GM23338 (cell line): ENCODE measurements around the gene PLIN5. TPM values are rescaled to one million over a fixed set of nuclear protein-coding genes. Genes with fewer than 3 reads are reported as not detected.

Experiments
- ATAC-seq: fragments of 200-7000 bp; cut with Tn5 transposase; 3 replicates; pipeline ENCODE4 v1.9.1; 2020
- DNase-seq: peaks from one replicate; pipeline ENCODE4 v3.0.0-alpha.2; 2015; ENCODE audit warnings: low spot score
- H2AFZ ChIP-seq: fragments of 200-600 bp; sonication (generic); 2 replicates; pipeline ENCODE4 v1.8.0; 2016; ENCODE audit warnings: antibody characterized with exemption, mild to moderate bottlenecking, moderate library complexity
- H3F3A ChIP-seq: fragments of 200-600 bp; sonication (generic); replicated peaks from 2 replicates; pipeline ENCODE4 v1.8.0; 2017; ENCODE audit warnings: antibody characterized with exemption, mixed run types, low read depth
- H3K27ac ChIP-seq: fragments of 200-600 bp; sonication (generic); 2 replicates; pipeline ENCODE4 v1.6.1; 2016; ENCODE audit warnings: low read depth
- H3K27me3 ChIP-seq: fragments of 200-600 bp; sonication (generic); 2 replicates; pipeline ENCODE4 v1.8.0; 2016; ENCODE audit warnings: mild to moderate bottlenecking, mixed run types, moderate library complexity; ENCODE audit not compliant: insufficient read depth
- H3K36me3 ChIP-seq: fragments of 200-600 bp; sonication (generic); 2 replicates; pipeline ENCODE4 v1.8.0; 2016; ENCODE audit warnings: mild to moderate bottlenecking; ENCODE audit not compliant: insufficient read depth
- H3K4me1 ChIP-seq: fragments of 200-600 bp; sonication (generic); 2 replicates; pipeline ENCODE4 v1.8.0; 2016; ENCODE audit warnings: mild to moderate bottlenecking, moderate library complexity; ENCODE audit not compliant: insufficient read depth
- H3K4me2 ChIP-seq: fragments of 200-600 bp; sonication (generic); 2 replicates; pipeline ENCODE4 v1.7.1; 2017; ENCODE audit warnings: mixed run types
- H3K4me3 ChIP-seq: fragments of 200-600 bp; sonication (generic); 2 replicates; pipeline ENCODE4 v1.6.1; 2016; ENCODE audit warnings: mixed run types
- H3K79me2 ChIP-seq: fragments of 200-600 bp; sonication (generic); replicated peaks from 2 replicates; pipeline ENCODE4 v1.8.0; 2017; ENCODE audit warnings: mild to moderate bottlenecking; ENCODE audit not compliant: insufficient read depth
- H3K9me2 ChIP-seq: fragments of 200-600 bp; sonication (generic); 2 replicates; pipeline ENCODE4 v1.8.0; 2017; ENCODE audit not compliant: insufficient read depth
- H4K20me1 ChIP-seq: fragments of 200-600 bp; sonication (generic); replicated peaks from 2 replicates; pipeline ENCODE4 v1.8.0; 2017; ENCODE audit warnings: mild to moderate bottlenecking; ENCODE audit not compliant: insufficient read depth
- H3K27ac Mint-ChIP-seq: 2 replicates; pipeline ENCODE4 v1.8.0; 2020; ENCODE audit warnings: inconsistent platforms, mild to moderate bottlenecking, moderate library complexity, mixed read lengths
- H3K27me3 Mint-ChIP-seq: 3 replicates; pipeline ENCODE4 v1.8.0; 2022; ENCODE audit warnings: low read depth, mild to moderate bottlenecking, moderate library complexity, mixed read lengths, inconsistent platforms; ENCODE audit not compliant: insufficient read depth, poor library complexity
- H3K36me3 Mint-ChIP-seq: 3 replicates; pipeline ENCODE4 v1.8.0; 2021; ENCODE audit warnings: low read depth, mild to moderate bottlenecking, inconsistent platforms, moderate library complexity, mixed read lengths
- H3K4me1 Mint-ChIP-seq: 3 replicates; pipeline ENCODE4 v1.8.0; 2020; ENCODE audit warnings: mild to moderate bottlenecking, inconsistent platforms, mixed read lengths
- H3K4me3 Mint-ChIP-seq: 3 replicates; pipeline ENCODE4 v1.8.0; 2021; ENCODE audit warnings: moderate library complexity, mild to moderate bottlenecking, inconsistent platforms, mixed read lengths
- H3K9me3 Mint-ChIP-seq: 3 replicates; pipeline ENCODE4 v1.8.0; 2020; ENCODE audit warnings: moderate library complexity, mild to moderate bottlenecking, inconsistent platforms, mixed read lengths
- CREB1 ChIP-seq: fragments of 250-450 bp; sonication (Bioruptor Pico); IDR thresholded peaks from 2 replicates; pipeline ENCODE4 v1.5.0; 2020; ENCODE audit warnings: low read depth, mild to moderate bottlenecking, moderate library complexity
- CTCF ChIP-seq, 2 experiments: fragments of 200-600 bp in 1 of 2; sonication (generic) in 1 of 2; conservative IDR thresholded peaks; 2 replicates each; pipeline versions ENCODE4 v1.5.1 to v1.6.1; 2016 to 2017; ENCODE audit warnings: antibody characterized with exemption in 2 of 2, low read depth in 2 of 2, mild to moderate bottlenecking in 2 of 2, moderate library complexity in 1 of 2
- ETS1 ChIP-seq: IDR thresholded peaks from 2 replicates; pipeline ENCODE4 v1.6.1; 2016; ENCODE audit warnings: antibody characterized with exemption
- EZH2 ChIP-seq: fragments of 200-600 bp; sonication (generic); IDR thresholded peaks from one replicate; pipeline ENCODE4 v1.8.0; 2017; ENCODE audit warnings: antibody characterized with exemption, mild to moderate bottlenecking, low read depth; ENCODE audit not compliant: unreplicated experiment
- EZH2phosphoT487 ChIP-seq: fragments of 200-600 bp; sonication (generic); IDR thresholded peaks from one replicate; pipeline ENCODE4 v1.8.1; 2018; ENCODE audit warnings: antibody characterized with exemption; ENCODE audit not compliant: unreplicated experiment
- JUNB ChIP-seq: IDR thresholded peaks from one replicate; pipeline ENCODE4 v1.6.1; 2016; ENCODE audit warnings: antibody characterized with exemption; ENCODE audit not compliant: unreplicated experiment
- NANOG ChIP-seq: IDR thresholded peaks from 2 replicates; pipeline ENCODE4 v1.6.1; 2016; ENCODE audit warnings: antibody characterized with exemption, borderline replicate concordance
- POLR2AphosphoS5 ChIP-seq: IDR thresholded peaks from 2 replicates; pipeline ENCODE4 v1.6.1; 2016; ENCODE audit warnings: antibody characterized with exemption, low read depth
- STAT1 ChIP-seq: IDR thresholded peaks from one replicate; pipeline ENCODE4 v1.6.1; 2016; ENCODE audit warnings: antibody characterized with exemption; ENCODE audit not compliant: unreplicated experiment
- ZNF114 ChIP-seq: fragments of 250-450 bp; sonication (Bioruptor Pico); IDR thresholded peaks from 2 replicates; pipeline ENCODE4 v1.5.0; 2020; ENCODE audit warnings: mild to moderate bottlenecking, moderate library complexity
- ZNF331 ChIP-seq: fragments of 250-450 bp; sonication (Bioruptor Pico); IDR thresholded peaks from 2 replicates; pipeline ENCODE4 v1.5.0; 2020; ENCODE audit warnings: low read depth, mild to moderate bottlenecking, moderate library complexity
- ZNF462 ChIP-seq: fragments of 250-450 bp; sonication (Bioruptor Pico); IDR thresholded peaks from 2 replicates; pipeline ENCODE4 v1.5.0; 2020; ENCODE audit warnings: mild to moderate bottlenecking, moderate library complexity
- polyA plus RNA-seq: library from polyadenylated mRNA; unstranded; fragments of >200 nt; fragmentation: Nextera tagmentation; extraction: Ambion mirVana; gene quantifications from 2 replicates; pipeline ENCODE4 v1.2.1, GENCODE V29; 2016
- total RNA-seq: library from RNA; depleted of rRNA; stranded (reverse); fragments of >200 nt; shearing (Covaris generic); gene quantifications from 2 replicates; pipeline ENCODE4 v1.2.3, GENCODE V29; 2014
- TF ChIP-seq, protein P1 (sequence below): IDR thresholded peaks from one replicate; pipeline ENCODE4 v1.6.1; 2018; ENCODE audit warnings: antibody characterized with exemption; ENCODE audit not compliant: unreplicated experiment

Gene PLIN5
- total and polyA plus RNA-seq, 2 experiments from 2014 or later = 1.9 to 3.5 TPM

DNA sequence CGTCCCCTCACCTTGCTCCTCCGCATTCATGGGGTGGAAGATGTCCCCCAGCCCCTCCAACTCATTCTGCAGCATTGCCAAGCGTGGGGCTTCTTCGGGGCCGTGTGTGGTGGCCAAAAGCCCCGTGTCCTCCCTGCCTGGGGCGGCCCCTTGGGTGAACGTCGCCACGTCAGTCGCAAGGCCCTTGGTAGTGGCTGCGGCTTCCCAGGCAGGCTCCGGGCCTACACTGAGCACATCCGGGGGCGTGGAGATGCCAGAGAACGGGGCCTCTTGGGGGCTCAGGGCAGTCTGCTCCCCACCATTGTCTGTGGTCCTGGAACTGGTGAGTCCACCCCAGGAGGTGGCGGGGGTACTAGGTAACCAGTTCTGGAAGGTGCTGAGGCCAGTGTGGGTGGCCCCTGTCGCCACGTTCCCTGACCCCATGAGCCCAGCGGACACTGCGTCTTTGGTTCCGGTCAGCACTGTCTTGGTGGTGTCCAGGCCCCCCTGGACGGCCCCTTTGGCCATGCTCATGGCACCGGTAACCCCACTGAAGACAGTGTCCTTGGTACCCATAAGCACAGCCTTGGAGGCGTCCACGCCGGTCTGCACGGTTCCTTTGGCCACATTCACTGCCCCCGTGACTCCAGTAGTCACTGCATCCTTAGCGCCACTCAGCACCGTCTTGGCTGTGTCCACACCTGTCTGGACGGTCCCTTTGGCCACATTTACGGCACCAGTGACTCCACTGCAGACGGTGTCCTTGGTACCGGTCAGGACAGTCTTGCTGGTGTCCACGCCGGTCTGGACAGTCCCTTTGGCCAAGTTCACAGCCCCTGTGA is 24.4 kb downstream of the PLIN5 start:
- Mint-ChIP-seq H3K9me3 (no peaks in the 10 kb centered on the region; the same call in 2 of the 3 replicates), H3K36me3 (peaks cover 5% of the 10 kb centered on the region)

More for the DNA sequence above, 24.4 kb downstream of the PLIN5 start:
- no peak overlapping the region for H3K27ac ChIP-seq
- no peaks in the 10 kb centered on the region for H3K4me1 ChIP-seq
- no peaks in the 10 kb centered on the region for H3K79me2 ChIP-seq
- no peak overlapping the region for H3K4me3 ChIP-seq
- H4K20me1 ChIP-seq = no peaks in the 10 kb centered on the region; the same call in none of the 2 replicates
- ATAC-seq = peak; percentile 19
- no peaks in the 10 kb centered on the region for H3K9me2 ChIP-seq
- no peak for TF ChIP-seq ZNF331
- no peak for TF ChIP-seq CTCF (conservative IDR thresholded peaks at IDR 0.05; ENCODE audit: low read depth in 2 of 2)
- TF ChIP-seq, protein P1, sequence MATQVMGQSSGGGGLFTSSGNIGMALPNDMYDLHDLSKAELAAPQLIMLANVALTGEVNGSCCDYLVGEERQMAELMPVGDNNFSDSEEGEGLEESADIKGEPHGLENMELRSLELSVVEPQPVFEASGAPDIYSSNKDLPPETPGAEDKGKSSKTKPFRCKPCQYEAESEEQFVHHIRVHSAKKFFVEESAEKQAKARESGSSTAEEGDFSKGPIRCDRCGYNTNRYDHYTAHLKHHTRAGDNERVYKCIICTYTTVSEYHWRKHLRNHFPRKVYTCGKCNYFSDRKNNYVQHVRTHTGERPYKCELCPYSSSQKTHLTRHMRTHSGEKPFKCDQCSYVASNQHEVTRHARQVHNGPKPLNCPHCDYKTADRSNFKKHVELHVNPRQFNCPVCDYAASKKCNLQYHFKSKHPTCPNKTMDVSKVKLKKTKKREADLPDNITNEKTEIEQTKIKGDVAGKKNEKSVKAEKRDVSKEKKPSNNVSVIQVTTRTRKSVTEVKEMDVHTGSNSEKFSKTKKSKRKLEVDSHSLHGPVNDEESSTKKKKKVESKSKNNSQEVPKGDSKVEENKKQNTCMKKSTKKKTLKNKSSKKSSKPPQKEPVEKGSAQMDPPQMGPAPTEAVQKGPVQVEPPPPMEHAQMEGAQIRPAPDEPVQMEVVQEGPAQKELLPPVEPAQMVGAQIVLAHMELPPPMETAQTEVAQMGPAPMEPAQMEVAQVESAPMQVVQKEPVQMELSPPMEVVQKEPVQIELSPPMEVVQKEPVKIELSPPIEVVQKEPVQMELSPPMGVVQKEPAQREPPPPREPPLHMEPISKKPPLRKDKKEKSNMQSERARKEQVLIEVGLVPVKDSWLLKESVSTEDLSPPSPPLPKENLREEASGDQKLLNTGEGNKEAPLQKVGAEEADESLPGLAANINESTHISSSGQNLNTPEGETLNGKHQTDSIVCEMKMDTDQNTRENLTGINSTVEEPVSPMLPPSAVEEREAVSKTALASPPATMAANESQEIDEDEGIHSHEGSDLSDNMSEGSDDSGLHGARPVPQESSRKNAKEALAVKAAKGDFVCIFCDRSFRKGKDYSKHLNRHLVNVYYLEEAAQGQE = no peak
- no peak for TF ChIP-seq NANOG
- TF ChIP-seq ZNF462 = no peak
- TF ChIP-seq JUNB = no peak
- no peak for TF ChIP-seq CREB1 (CRISPR knock-in tag)
- no peak for TF ChIP-seq ZNF114 (CRISPR knock-in tag)
- no peak for TF ChIP-seq EZH2
- TF ChIP-seq STAT1 = no peak
- TF ChIP-seq EZH2phosphoT487 = no peak
- no peak for TF ChIP-seq ETS1
- TF ChIP-seq POLR2AphosphoS5 = no peak
- H3K4me3 Mint-ChIP-seq = no peak overlapping the region
- peaks cover 45% of the 10 kb centered on the region; the same call in 1 of the 2 replicates for H3K27me3 ChIP-seq
- no peak for DNase-seq
- H3K4me1 Mint-ChIP-seq = no peaks in the 10 kb centered on the region
- no peak overlapping the region for H3K4me2 ChIP-seq
- H3K27ac Mint-ChIP-seq = no peak overlapping the region
- H3K27me3 Mint-ChIP-seq = peaks cover 37% of the 10 kb centered on the region
- H2AFZ ChIP-seq = no peak overlapping the region
- H3K36me3 ChIP-seq = no peaks in the 10 kb centered on the region
- H3F3A ChIP-seq = no peaks in the 10 kb centered on the region
